Peyer's patch (tissue), 4 donors: Measurements from ENCODE around the gene PRR33.

Experiments used
- CTCF ChIP-seq, 6 experiments: fragments of 450-650 bp in 4 of 6; fragments of 200-600 bp in 2 of 6; sonication (generic) in 1 of 6; IDR thresholded peaks; one replicate each; pipeline ENCODE4 v1.5.1; 2017 to 2019; ENCODE audit warnings: antibody characterized with exemption in 6 of 6, mild to moderate bottlenecking in 3 of 6, moderate library complexity in 1 of 6
- POLR2A ChIP-seq, 2 donors: fragments of 450-650 bp; IDR thresholded peaks; one replicate each; pipeline ENCODE4 v1.5.1; 2017; ENCODE audit warnings: antibody characterized with exemption in 2 of 2, mild to moderate bottlenecking in 2 of 2, moderate library complexity in 2 of 2

DNA sequence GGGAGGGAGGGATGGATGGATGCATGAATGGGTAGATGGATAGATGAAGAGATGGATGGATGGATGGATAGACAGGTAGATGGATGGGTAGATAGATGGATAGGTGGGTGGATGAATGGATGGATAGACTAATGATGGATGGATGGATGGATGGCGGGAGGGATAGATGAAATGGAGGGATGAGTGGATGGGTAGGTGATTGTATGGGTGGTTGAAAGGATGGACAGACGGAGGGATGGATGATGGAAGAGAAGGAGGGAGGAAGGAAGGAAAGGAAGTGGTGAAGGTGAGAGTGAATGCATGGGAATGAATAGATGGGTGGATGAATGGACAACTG lies 24.1 kb upstream of the PRR33 start:
- TF ChIP-seq CTCF (IDR thresholded peaks at IDR 0.05) (no peak), POLR2A (IDR thresholded peaks at IDR 0.05) (no peak)
